NCI-H2196 (cell line): Measurements from ENCODE around the gene PAX5.

Experiments
- DNase-seq: peaks from one replicate; lab custom pipeline; 2025; ENCODE audit not compliant: unreplicated experiment; lab: John Stamatoyannopoulos, UW

The PAX5 gene

DNA sequence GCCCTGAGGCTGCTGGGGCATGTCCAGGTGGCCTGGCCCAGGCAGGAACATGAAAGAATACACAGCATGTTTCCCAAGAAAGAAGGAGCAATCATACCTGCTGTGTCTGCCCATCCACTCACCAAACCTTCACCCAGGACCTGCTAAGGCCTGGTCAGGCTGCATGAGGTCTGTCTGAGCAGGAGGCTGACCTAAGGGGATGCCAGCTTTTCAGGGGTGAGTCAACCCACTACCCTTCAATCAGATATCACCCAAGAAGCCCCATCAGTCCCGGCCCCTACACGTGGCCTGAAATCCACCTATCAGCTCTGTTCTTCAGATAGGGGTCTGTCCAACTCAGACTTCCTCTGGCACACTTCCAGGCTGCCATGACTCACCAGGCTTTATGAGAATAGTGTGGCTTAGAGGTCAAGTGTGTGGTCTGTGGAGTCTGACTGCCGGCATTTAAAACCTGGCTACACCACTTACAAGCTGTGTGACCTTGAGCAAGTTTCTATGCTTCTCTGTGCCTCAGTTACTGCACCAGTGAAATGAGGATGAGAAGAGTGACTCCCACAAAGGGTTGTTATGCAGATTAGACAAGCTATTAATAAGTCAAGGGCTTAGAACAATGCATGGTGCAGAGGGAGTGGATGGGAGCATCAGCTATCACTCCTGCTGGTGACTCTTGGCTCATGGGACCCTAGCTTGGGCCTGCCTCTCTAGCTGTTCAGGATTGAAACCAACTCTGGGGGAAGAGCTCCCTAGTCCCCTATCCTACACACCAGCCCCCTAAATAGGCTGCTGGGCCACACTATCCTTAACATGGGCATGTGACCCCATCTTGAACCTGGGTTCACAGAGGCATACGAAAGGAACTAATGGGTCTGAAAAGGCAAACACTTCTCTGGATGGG lies 130.3 kb downstream of the PAX5 start:
- DNase-seq = peak; percentile 41

- no peak for DNase-seq
Measured at GRCh38 chr9:36902861-36903524, 131.1 kb downstream of the PAX5 start.

DNA sequence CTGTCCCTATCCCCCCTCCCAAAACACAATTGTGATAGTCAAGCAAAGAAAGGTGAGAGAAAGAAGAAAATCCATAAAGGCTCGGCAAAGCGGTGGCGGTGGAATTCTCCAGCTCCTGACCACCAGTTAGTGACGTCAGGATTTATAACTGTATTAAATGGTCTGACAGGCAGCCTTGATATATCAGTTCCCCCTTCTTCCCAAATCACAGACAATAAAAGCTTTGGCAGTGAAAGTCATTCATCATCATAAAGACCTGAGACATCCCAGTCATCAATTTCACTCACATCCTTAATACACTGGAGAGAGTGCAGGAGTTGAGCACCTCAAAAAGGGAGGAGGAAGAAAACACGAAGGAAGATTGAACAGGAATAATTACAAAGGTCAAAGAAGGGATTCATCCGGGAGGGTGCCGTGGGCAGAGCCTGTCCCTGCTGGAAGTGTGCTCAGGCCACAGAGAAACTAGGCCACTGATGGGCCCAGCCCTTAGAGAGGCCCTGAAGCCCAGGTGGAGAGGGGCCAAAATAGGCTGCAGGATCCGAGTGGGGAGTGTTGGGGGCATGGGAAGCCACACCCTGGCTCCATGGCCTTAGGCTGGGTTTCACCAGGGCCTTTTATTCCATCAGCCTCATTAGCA lies 131.9 kb downstream of the PAX5 start:
- DNase-seq = no peak

DNA sequence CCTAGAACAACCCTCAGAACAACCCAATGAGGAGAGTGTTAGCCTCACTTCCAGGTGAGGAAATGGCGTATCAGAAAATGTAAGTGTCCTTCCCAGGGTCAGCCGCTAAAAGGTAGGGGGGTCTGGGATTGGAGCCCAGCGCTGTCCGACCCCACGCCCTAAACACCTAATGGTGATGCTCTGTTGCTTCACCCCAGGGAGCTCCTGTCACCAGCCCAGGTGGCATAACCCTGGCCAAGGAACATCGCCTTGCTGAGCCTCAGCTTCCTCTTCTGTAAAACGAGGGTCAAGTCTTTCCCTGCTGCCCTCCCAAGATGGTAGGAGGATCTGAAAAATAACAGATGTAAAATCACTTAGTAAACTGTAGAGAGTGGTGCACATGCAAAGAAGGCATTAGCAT lies 132.5 kb downstream of the PAX5 start:
- no peak for DNase-seq

DNA sequence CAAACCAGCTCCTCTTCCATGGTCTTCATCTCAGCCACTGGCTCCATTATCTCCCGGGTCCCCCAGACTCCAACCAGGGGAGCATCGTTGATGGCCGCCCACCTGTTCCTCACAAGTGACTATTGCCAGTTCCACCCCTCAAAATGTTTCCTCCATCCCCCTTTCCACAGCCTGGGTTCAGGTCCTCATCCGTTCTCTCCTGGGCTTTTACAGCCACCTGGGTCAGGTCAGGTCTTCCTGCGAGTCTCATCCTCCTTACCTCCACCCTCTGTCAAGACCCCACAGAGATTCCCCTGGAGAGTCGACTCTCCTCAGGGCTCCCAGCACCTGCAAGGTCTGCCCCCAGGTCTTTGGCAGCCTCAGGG lies 133.2 kb downstream of the PAX5 start:
- DNase-seq = no peak

DNA sequence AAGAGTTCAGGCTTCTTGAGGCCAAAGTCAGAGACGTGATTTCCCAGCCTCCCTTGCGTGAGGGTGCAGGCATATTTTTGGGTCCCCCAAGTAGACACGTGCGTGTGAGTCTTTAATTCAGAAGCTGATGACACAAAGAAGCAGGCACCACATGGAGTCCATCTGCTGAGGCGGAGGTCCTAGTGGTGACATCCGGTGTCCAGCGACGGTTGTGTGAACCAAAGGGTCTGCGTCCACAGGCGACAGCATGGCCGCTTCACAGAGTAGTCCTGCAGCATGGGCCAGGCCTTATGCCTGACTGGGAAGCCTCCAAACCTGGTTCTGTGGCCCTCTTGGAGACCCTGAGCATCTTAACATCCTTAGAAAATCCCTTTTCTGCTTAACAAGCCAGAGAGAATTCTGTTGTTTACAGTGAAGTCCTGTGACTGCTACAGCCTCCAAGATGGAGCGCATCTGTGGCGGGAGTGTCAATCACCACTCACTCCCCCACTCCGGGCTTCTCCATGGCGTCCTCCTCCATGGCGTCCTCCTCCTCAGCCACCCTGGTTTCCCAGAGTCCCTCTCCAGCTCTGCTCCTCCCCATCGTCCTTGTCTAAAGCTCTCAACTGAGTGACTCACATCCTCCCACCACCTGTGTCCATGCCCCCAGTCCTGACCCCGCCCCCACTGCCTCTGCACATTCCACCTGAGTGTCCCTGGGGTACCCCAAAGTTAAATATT lies 133.8 kb downstream of the PAX5 start:
- no peak for DNase-seq

DNA sequence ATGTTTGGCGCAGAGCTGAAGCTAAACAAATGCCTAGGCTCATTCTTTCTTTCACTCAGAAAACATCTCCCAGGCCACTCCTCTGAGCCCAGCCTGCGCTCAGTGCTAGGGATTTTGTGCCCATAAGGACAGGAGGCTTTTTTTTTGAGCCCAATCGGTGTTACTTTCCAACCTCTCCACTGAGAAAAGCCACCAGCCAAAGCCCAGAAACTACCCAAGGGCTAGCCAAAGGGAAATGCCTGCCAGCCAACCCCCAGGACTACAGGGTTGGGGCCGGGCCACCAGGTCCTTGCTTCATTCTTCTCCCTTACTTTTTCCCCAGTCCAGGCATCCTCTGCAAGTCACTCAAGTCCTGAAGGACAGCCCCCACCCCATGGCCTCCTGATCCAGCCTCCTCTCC lies 134.7 kb downstream of the PAX5 start:
- no peak for DNase-seq

DNA sequence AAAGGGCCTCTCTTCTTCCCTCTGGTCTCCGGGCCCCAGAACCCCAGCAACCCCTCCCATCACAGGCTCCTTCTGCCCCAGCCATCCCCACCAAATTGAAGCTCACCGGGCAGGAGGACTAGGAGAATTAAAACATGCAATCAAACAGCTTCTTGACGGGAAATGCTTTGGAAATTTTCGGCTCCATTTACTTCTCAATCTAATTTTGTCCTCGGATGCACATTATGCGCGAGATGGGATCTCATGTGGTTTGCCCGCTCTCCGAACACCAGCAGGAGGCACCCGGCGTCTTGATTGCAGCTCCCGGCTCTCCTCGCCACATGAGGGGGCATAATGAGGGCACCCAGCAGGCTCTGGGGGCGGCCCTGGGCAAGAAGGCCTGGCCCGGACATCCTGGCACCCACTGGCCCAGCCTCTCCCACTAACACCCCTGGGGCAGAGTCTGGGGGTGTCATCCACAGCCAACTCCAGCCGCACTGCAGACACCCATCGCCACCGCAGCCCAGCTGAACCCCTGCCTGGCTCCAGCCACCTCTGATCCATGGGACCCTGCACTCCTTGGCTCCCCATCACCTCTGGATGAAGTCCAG lies 135.5 kb downstream of the PAX5 start:
- no peak for DNase-seq

DNA sequence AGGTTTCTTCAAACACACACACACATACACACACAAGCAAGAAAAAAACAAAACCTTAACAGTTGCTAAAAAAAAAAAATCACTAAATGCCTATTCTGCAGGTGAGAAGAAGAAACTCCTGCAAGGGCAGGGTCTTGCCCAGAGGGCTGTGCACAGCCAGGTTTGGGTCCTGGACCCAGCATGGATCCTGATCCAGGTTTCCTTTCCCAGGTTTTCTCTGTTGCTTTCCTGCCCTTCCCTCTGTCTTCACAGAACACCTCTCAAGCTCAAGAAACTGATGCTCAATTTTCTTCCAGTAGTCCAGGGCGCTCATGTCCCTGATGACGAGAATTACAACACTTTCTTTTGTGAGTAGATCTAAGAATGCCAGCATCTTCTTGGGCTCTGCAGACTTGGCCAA lies 136.6 kb downstream of the PAX5 start:
- no peak for DNase-seq

DNA sequence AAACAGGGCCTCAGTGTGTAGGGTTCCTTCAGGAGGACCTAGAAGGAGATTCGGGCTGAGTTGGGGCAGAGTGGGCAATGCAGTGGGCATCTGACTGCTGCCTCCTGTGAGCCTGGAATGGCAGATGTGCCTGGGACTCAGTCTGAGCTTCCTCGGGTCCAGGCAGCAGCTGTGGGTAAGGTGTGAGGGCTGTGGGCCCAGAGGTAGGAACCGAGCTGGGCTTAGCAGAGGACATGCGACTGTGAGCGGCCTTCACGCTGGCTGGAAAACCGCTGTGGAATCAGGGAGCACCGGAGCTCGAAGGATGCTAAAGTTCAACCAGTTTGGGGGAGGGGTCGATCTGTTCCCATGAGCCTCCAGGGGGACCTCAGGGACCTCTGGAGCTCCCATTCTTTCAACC lies 137.0 kb downstream of the PAX5 start:
- no peak for DNase-seq

- DNase-seq = no peak
Measured at GRCh38 chr9:36896296-36896695, 137.8 kb downstream of the PAX5 start.

DNA sequence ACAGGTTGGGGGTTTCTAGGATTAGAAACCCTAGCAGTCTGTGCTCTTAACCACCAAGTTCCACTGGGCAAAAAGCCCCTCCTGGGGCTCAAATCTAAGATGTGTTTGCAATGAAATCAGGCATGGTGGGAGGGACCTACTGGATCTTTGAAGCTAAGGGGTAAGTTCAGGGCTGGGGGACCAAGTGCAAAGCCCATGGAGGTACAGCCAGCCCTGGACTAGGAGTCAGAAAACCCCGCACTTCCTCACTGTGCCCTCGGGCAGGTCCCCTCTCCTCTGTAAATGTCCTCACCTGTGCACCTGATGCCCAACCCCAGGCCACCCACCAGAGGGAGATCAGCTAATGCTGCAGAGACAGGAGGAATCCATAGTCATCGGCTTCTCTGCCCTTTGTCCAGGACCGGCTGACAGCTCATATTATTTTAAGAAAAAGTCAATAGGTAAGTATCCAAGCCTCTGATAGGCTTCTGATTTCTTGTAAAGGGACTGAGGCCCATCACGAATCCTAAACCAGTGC lies 138.3 kb downstream of the PAX5 start:
- no peak for DNase-seq

- DNase-seq = no peak
Measured at GRCh38 chr9:36894695-36895310, 139.3 kb downstream of the PAX5 start.

- no peak for DNase-seq
Measured at GRCh38 chr9:36893911-36894310, 140.2 kb downstream of the PAX5 start.

DNA sequence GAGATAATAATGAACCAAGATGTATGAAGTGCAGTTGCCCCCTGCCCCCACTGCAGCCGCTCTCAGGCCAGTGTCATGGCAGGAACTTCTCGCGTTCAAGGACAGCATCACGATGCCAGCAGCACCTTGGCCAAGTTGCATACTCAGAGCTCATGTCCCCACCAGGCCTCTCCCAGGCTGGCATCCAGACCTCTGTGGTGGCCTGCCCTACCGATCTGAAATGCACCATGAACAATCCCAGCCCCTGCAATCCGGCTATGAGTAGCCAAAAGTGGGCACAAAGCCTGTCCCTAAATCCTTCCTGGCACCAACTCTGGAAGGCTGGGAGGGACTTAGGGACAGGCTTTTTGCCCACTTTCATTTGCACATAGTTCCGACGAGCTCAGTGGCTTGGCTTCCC lies 140.9 kb downstream of the PAX5 start:
- no peak for DNase-seq

- DNase-seq = no peak
Measured at GRCh38 chr9:36892279-36892678, 141.8 kb downstream of the PAX5 start.

GRCh38 chr9:36891341-36891811 lies 142.7 kb downstream of the PAX5 start:
- DNase-seq = no peak

- no peak for DNase-seq
Measured at GRCh38 chr9:36889844-36890243, 144.2 kb downstream of the PAX5 start.

- DNase-seq = no peak
Measured at GRCh38 chr9:36888551-36888950, 145.5 kb downstream of the PAX5 start.

DNA sequence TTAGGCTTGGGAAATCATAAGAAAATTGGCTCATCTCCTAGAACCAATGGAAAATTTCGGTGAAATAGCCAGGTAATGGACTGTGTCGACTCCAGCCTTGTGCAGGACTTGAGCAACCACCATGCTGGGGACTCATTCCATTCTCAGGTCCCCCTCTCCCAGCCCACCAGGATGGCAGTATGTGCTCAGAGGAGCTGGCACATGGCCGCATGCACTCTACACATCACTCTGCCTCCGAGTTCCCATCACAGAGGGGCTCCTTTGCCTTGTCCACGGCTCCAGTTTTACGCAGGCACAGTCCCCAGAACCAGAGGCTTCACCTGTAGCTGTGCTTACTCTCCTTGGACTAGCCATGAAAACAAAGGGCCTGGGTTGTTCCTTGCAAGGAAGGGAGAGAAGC lies 149.3 kb downstream of the PAX5 start:
- no peak for DNase-seq
